ENCODE measurements around the gene PRRT3.

Gene PRRT3

GRCh38 chr3:9909221-9910013, 42.8 kb downstream of the PRRT3 start:
- H3K27me3 ChIP-seq (replicated peaks in 2 of 5; ENCODE audit: control insufficient read depth in 4 of 5, insufficient read depth in 5 of 5, low read length in 4 of 5), result no peaks in the 10 kb centered on the region
- no peak overlapping the region for H3K27ac ChIP-seq (ENCODE audit: insufficient read depth in 1 of 2, low read depth in 1 of 2, low read length in 2 of 2, poor library complexity in 1 of 2, severe bottlenecking in 2 of 2)
- H3K4me1 ChIP-seq (ENCODE audit: control extremely low read depth in 1 of 4, control insufficient read depth in 4 of 4, insufficient read depth in 4 of 4, low read length in 3 of 4), result peaks cover 2 to 28% (median 25%) of the 10 kb centered on the region in 4 experiments
- peak in 1 of 3 donors; percentile 30 for DNase-seq
- 93% methylated on average over 7 of the region's 7 CpGs for WGBS (ENCODE audit: insufficient coverage)
- H3K4me3 ChIP-seq (ENCODE audit: control insufficient read depth in 1 of 7, extremely low read depth in 1 of 7, insufficient read depth in 4 of 7, low read depth in 2 of 7, low read length in 6 of 7), result no peak overlapping the region
- ChIA-PET POLR2A (no interaction called here), CTCF (interaction anchor here (0.9 to 1.6 kb wide), 5 partner anchors 11 to 43 kb away, joined by 3 to 4 read pairs (median 3); partner anchors contain the start of gene CRELD1)
- peaks cover 0 to 34% (median under 1%) of the 10 kb centered on the region in 4 experiments for H3K36me3 ChIP-seq (ENCODE audit: control insufficient read depth in 4 of 4, insufficient read depth in 4 of 4, low read length in 3 of 4)
- peaks cover 0 to 4% (median 0%) of the 10 kb centered on the region in 5 experiments for H3K9me3 ChIP-seq (ENCODE audit: control extremely low read depth in 1 of 5, control insufficient read depth in 4 of 5, insufficient read depth in 2 of 5, low read depth in 1 of 5, low read length in 4 of 5)

- H3K4me1 ChIP-seq (ENCODE audit: control extremely low read depth in 1 of 4, control insufficient read depth in 4 of 4, insufficient read depth in 4 of 4, low read length in 3 of 4), result peaks cover 5 to 26% (median 24%) of the 10 kb centered on the region in 4 experiments
- H3K27me3 ChIP-seq (replicated peaks in 2 of 5; ENCODE audit: control insufficient read depth in 4 of 5, insufficient read depth in 5 of 5, low read length in 4 of 5), result no peaks in the 10 kb centered on the region
- peaks cover 0 to 4% (median 0%) of the 10 kb centered on the region in 5 experiments for H3K9me3 ChIP-seq (ENCODE audit: control extremely low read depth in 1 of 5, control insufficient read depth in 4 of 5, insufficient read depth in 2 of 5, low read depth in 1 of 5, low read length in 4 of 5)
- DNase-seq, result no peak
- H3K4me3 ChIP-seq (ENCODE audit: control insufficient read depth in 1 of 7, extremely low read depth in 1 of 7, insufficient read depth in 4 of 7, low read depth in 2 of 7, low read length in 6 of 7), result no peak overlapping the region
- no peak overlapping the region for H3K27ac ChIP-seq (ENCODE audit: insufficient read depth in 1 of 2, low read depth in 1 of 2, low read length in 2 of 2, poor library complexity in 1 of 2, severe bottlenecking in 2 of 2)
- 100% methylated on average over 1 of the region's 3 CpGs for WGBS (ENCODE audit: insufficient coverage)
- ChIA-PET POLR2A (no interaction called here), CTCF (interaction anchor here (1.4 to 1.6 kb wide), 2 partner anchors 13 to 19 kb away, joined by 3 to 4 read pairs; no protein-coding TSS in a partner anchor)
- peaks cover 0 to 34% (median under 1%) of the 10 kb centered on the region in 4 experiments for H3K36me3 ChIP-seq (ENCODE audit: control insufficient read depth in 4 of 4, insufficient read depth in 4 of 4, low read length in 3 of 4)
Measured at GRCh38 chr3:9908286-9908685, 43.9 kb downstream of the PRRT3 start.

- H3K4me1 ChIP-seq (ENCODE audit: control extremely low read depth in 1 of 4, control insufficient read depth in 4 of 4, insufficient read depth in 4 of 4, low read length in 3 of 4), result peaks cover 2 to 31% (median 29%) of the 10 kb centered on the region in 4 experiments
- POLR2A ChIA-PET, result no interaction called here
- WGBS (ENCODE audit: insufficient coverage), result 87% methylated on average over 4 of the region's 5 CpGs
- H3K36me3 ChIP-seq (ENCODE audit: control insufficient read depth in 4 of 4, insufficient read depth in 4 of 4, low read length in 3 of 4), result peaks cover 0 to 34% (median 0%) of the 10 kb centered on the region in 4 experiments
- no peak overlapping the region for H3K4me3 ChIP-seq (ENCODE audit: control insufficient read depth in 1 of 7, extremely low read depth in 1 of 7, insufficient read depth in 4 of 7, low read depth in 2 of 7, low read length in 6 of 7)
- no peak overlapping the region for H3K27ac ChIP-seq (ENCODE audit: insufficient read depth in 1 of 2, low read depth in 1 of 2, low read length in 2 of 2, poor library complexity in 1 of 2, severe bottlenecking in 2 of 2)
- CTCF ChIA-PET, result interaction anchor here (1.2 to 1.6 kb wide), 2 partner anchors 13 to 24 kb away, joined by 3 to 4 read pairs; no protein-coding TSS in a partner anchor
- H3K9me3 ChIP-seq (ENCODE audit: control extremely low read depth in 1 of 5, control insufficient read depth in 4 of 5, insufficient read depth in 2 of 5, low read depth in 1 of 5, low read length in 4 of 5), result no peaks in the 10 kb centered on the region
- DNase-seq, result peak in 1 of 3 donors; percentile 32
- no peaks in the 10 kb centered on the region for H3K27me3 ChIP-seq (replicated peaks in 2 of 5; ENCODE audit: control insufficient read depth in 4 of 5, insufficient read depth in 5 of 5, low read length in 4 of 5)
Measured at GRCh38 chr3:9906480-9906879, 45.7 kb downstream of the PRRT3 start.

GRCh38 chr3:9903904-9904303, 48.3 kb downstream of the PRRT3 start:
- no peaks in the 10 kb centered on the region for H3K27me3 ChIP-seq (replicated peaks in 2 of 5; ENCODE audit: control insufficient read depth in 4 of 5, insufficient read depth in 5 of 5, low read length in 4 of 5)
- no peaks in the 10 kb centered on the region for H3K9me3 ChIP-seq (ENCODE audit: control extremely low read depth in 1 of 5, control insufficient read depth in 4 of 5, insufficient read depth in 2 of 5, low read depth in 1 of 5, low read length in 4 of 5)
- H3K4me1 ChIP-seq (ENCODE audit: control extremely low read depth in 1 of 4, control insufficient read depth in 4 of 4, insufficient read depth in 4 of 4, low read length in 3 of 4), result peaks cover 7 to 51% (median 36%) of the 10 kb centered on the region in 4 experiments
- no peak for DNase-seq
- peak overlapping the region in 2 of 7 experiments; percentile 23 to 53 for H3K4me3 ChIP-seq (ENCODE audit: control insufficient read depth in 1 of 7, extremely low read depth in 1 of 7, insufficient read depth in 4 of 7, low read depth in 2 of 7, low read length in 6 of 7)
- ChIA-PET CTCF (interaction anchor here (2.8 to 6.3 kb wide), 2 partner anchors 9 to 10 kb away, joined by 12 to 48 read pairs; no protein-coding TSS in a partner anchor), POLR2A (no interaction called here)
- 95% methylated on average over 3 of the region's 4 CpGs for WGBS (ENCODE audit: insufficient coverage)
- no peak overlapping the region for H3K27ac ChIP-seq (ENCODE audit: insufficient read depth in 1 of 2, low read depth in 1 of 2, low read length in 2 of 2, poor library complexity in 1 of 2, severe bottlenecking in 2 of 2)
- H3K36me3 ChIP-seq (ENCODE audit: control insufficient read depth in 4 of 4, insufficient read depth in 4 of 4, low read length in 3 of 4), result peaks cover 0 to 21% (median 0%) of the 10 kb centered on the region in 4 experiments

DNA sequence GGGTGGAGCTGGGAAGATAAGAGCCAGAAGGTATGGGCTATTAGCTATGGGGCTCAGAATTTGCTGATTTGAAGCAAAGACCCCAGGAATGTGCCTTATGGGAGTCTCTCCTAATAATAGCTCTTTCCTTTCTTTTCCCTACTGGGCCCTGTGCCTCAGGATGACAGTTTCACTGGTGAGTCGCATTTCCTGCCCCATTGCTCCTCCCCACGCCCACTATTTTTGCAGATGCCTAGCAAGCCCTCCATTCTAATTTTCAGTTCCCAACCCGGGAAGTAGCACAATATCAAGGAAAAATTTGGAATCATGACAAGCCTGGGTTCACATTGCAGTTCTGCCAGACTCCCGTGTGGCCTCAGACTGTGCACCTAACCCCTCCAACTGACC, 49.0 kb downstream of the PRRT3 start:
- ChIA-PET CTCF (interaction anchor here (1.3 to 6.3 kb wide), 6 partner anchors 9 to 29 kb away, joined by 3 to 48 read pairs (median 10); no protein-coding TSS in a partner anchor), POLR2A (interaction anchor here (0.8 to 2.4 kb wide), 2 partner anchors 9 to 29 kb away, joined by 3 to 11 read pairs; no protein-coding TSS in a partner anchor)
- Histone ChIP-seq H3K36me3 (ENCODE audit: control insufficient read depth in 4 of 4, insufficient read depth in 4 of 4, low read length in 3 of 4) (peaks cover 0 to 15% (median 0%) of the 10 kb centered on the region in 4 experiments), H3K27me3 (replicated peaks in 2 of 5; ENCODE audit: control insufficient read depth in 4 of 5, insufficient read depth in 5 of 5, low read length in 4 of 5) (no peaks in the 10 kb centered on the region), H3K4me3 (ENCODE audit: control insufficient read depth in 1 of 7, extremely low read depth in 1 of 7, insufficient read depth in 4 of 7, low read depth in 2 of 7, low read length in 6 of 7) (peak overlapping the region in 4 of 7 experiments; percentile 15 to 53 (median 28)), H3K4me1 (ENCODE audit: control extremely low read depth in 1 of 4, control insufficient read depth in 4 of 4, insufficient read depth in 4 of 4, low read length in 3 of 4) (peaks cover 7 to 58% (median 43%) of the 10 kb centered on the region in 4 experiments), H3K27ac (ENCODE audit: insufficient read depth in 1 of 2, low read depth in 1 of 2, low read length in 2 of 2, poor library complexity in 1 of 2, severe bottlenecking in 2 of 2) (no peak overlapping the region), H3K9me3 (ENCODE audit: control extremely low read depth in 1 of 5, control insufficient read depth in 4 of 5, insufficient read depth in 2 of 5, low read depth in 1 of 5, low read length in 4 of 5) (no peaks in the 10 kb centered on the region)
- no peak for DNase-seq
- 42% methylated on average over 4 of the region's 4 CpGs for WGBS (ENCODE audit: insufficient coverage)

- H3K4me3 ChIP-seq (ENCODE audit: control insufficient read depth in 1 of 7, extremely low read depth in 1 of 7, insufficient read depth in 4 of 7, low read depth in 2 of 7, low read length in 6 of 7), result peak within 1 kb of the TSS in 6 of 7 experiments; percentile 1 to 53 (median 22)
- no peaks in the 10 kb centered on the region for H3K9me3 ChIP-seq (ENCODE audit: control extremely low read depth in 1 of 5, control insufficient read depth in 4 of 5, insufficient read depth in 2 of 5, low read depth in 1 of 5, low read length in 4 of 5)
- no peak for DNase-seq
- peaks cover 0 to 9% (median 0%) of the 10 kb centered on the region in 4 experiments for H3K36me3 ChIP-seq (ENCODE audit: control insufficient read depth in 4 of 4, insufficient read depth in 4 of 4, low read length in 3 of 4)
- WGBS (ENCODE audit: insufficient coverage), result 87% methylated on average over 10 of the region's 13 CpGs
- H3K27me3 ChIP-seq (replicated peaks in 2 of 5; ENCODE audit: control insufficient read depth in 4 of 5, insufficient read depth in 5 of 5, low read length in 4 of 5), result no peaks in the 10 kb centered on the region
- POLR2A ChIA-PET, result interaction anchor here (0.7 to 2.4 kb wide), 3 partner anchors 9 to 30 kb away, joined by 3 to 11 read pairs (median 4); no protein-coding TSS in a partner anchor
- H3K4me1 ChIP-seq (ENCODE audit: control extremely low read depth in 1 of 4, control insufficient read depth in 4 of 4, insufficient read depth in 4 of 4, low read length in 3 of 4), result peaks cover 7 to 64% (median 48%) of the 10 kb centered on the region in 4 experiments
- H3K27ac ChIP-seq (ENCODE audit: insufficient read depth in 1 of 2, low read depth in 1 of 2, low read length in 2 of 2, poor library complexity in 1 of 2, severe bottlenecking in 2 of 2), result no peak within 1 kb of the TSS
- CTCF ChIA-PET, result interaction anchor here (0.7 to 6.3 kb wide), 11 partner anchors 9 to 61 kb away, joined by 3 to 48 read pairs (median 4); partner anchors contain the start of genes CIDEC and JAGN1
Measured at GRCh38 chr3:9902372-9903237, 49.6 kb downstream of the PRRT3 start, which contains the start of gene IL17RE. TSS of gene IL17RE (plus strand) at chr3:9902848. CDS start at chr3:9902933, 85 bp downstream.

All from common myeloid progenitor, CD34-positive (primary cell).